GM19043 (cell line): ENCODE results near the gene C1orf216.
"Not testable (repeated sequence)": the region's sequence is repeated elsewhere in the genome, so short reads cannot be mapped to it uniquely, and the experiment has no call there.

Experiments used
- ATAC-seq: cut with Tn5 transposase; IDR thresholded peaks from one replicate; pipeline ENCODE4 v1.9.1; 2021; ENCODE audit warnings: low read depth; ENCODE audit not compliant: unreplicated experiment

The C1orf216 gene

DNA sequence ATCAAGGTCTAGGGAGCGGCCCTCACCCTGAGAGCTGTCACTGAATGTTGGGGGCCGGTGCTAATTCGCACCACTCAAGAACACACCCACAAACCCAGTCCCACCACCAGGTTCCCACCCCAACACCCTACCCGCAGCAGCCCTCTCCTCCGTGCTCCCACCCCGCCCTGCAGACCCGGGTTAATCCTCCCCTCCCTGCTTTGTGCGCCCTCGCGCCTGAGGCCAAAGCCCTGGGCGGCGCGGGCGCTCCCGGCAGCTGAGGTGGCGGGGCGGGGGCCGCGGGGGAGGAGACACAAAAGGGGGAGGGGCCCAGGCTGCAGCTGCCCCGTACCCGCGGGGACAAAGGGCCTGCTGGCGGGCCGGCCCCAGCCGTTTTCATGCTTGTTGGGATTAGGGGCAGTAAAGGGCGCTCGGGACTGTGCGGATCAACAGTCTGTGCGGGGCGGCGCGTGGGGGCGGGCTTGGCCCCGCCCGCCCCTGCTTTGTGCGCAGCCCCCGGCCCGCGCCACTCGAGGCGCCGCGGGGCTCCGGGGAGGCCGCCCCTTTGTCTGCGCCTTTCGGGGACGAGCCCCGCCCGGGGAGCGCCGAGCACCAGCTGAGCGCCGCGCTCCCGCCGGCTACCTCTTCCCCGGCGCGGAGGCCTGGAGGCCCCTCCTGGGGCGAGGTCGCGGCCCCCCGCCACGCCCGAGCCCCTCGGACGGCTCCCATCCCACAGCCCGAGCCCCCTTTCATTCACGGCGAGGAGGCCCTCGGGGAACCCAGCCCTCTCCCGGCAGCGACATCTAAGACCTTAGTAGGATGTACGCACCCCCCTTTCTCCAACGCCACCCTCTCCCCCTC is 10.9 kb downstream of the C1orf216 start:
- no peak for ATAC-seq

DNA sequence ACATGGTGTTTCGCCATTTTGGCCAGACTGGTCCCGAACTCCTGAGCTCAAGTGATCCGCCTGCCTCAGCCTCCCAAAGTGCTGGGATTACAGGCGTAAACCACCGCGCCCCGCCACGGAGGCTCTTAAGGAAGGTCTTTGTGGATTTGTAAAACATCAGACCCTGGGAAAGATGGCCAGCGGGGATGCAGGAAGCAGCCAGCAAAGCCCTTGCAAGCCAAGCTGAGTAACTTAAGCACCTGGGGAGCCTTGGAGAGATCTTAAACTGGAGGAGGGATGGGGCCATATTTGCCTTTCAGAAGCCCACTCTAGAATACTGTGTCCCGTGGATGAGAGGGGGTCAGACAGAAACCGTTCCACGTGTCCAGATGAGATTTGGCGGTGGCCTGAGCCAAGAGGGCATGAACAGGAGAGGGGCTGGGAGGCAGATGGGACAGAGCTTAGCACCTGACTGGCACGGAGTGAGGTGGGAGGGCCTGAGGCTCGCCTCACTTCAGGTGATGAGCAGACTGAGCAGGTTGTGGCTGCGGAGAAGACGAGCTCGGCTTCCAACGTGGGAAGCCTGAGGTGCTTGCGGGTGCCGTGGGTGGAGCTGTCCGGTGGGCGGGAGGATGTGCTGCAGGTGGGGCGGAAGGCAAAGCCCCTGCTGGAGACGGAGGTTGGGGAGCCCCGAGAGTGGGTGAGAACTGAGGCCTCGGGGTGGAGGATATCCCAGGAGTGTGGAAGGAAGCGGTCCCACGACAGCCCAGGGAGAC is 11.7 kb downstream of the C1orf216 start:
- ATAC-seq: no peak

DNA sequence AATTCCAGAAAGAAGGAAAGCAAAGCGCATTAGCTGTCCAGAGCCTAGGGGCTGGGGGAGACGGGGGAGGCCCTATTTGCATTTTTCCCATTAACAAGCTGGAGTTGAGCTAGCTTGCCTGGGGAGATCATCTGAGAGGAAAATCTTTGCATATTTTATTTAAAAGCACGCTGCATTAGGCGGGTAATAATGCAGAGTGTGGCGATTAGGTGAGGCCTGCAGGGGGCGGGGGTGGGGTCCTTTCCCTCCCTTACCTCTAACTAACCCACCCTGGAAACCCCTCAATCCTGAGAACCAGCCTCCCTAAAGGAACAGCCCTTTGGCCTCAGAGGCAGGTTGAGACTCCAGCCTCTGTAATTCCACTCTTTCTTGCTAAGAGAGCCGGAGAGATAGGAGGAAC is 16.2 kb downstream of the C1orf216 start:
- no peak for ATAC-seq

DNA sequence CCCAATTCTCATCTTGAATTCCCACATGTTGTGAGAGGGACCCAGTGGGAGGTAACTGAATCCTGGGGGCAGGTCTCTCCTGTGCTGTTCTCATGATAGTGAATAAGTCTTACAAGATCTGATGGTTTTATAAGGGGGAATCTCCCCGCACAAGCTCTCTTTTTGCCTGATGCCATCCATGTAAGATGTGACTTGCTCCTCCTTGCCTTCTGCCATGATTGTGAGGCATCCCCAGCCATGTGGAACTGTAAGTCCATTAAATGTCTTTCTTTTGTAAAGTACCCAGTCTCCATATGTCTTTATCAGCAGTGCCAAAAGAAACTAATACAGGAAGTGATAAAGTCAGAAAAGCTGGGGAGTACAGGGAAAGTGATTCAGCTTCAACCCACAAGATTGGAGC is 19.5 kb downstream of the C1orf216 start:
- ATAC-seq: not testable (repeated sequence)

DNA sequence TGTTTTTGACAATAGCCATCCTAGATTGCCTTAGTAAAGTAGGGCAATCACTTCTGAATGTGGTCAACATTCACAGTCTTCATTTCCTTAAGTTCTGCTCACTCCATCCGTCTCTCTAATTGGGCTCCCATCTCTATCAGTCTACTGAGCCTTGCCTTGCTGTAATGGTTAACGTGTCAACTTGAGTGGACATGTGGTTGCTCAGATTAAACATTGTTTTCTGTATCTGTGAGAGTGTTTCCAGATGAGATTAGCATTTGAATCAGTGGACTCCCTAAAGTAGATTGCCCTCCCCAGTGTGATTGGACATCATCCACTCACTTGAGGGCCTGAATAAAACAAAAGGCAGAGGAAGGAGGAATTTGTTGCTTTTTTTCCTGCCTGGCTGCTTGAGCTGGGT is 26.4 kb downstream of the C1orf216 start:
- no peak for ATAC-seq

DNA sequence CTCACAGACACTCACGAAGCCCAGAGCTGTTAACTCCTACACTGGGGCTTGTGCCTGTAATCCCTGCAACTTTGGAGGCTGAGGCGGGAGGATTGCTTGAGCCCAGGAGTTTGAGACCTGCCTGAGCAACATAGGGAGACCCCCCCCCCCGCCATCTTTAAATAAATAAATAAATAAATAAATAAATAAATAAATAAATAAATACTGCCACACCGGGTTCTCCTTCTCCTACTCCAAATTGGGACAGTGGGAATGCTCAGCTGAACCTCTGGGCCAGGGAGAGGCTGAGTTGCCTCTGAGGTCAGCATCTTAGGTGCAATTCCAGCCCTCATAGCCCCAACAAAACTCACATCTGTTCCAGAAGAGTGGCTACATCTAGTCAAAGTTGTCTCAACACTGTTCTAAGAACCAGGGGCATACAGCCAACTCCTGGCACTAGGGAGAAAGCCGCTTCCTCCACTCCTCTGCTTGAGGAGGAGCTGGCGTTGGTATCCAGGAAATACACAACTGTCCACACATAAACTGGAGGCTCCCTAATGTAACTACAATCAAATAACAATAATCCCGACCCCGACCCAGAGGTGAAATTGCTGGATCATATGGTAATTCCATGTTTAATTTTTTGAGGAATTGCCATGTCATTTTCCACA is 27.0 kb downstream of the C1orf216 start:
- ATAC-seq: no peak

DNA sequence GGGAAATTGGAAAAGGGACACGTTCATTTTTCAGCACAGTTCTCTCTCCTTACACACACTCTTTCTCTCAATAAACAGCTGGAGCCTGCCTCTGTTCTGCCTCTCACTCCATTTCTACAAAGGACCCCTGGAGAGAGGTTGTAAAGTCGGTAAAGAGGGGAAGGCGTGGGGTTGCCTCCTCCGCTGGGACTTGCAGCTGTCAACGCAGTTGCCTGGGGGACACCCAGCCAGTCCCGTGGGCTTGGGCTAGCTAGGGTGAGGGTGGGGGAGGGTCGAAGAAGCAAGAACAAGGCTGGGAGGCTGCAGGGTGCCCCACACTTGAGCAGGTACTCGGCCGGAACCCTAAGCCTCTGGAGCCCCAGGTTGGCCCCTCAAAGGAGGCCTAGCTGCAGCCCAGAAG is 27.6 kb downstream of the C1orf216 start:
- no peak for ATAC-seq

DNA sequence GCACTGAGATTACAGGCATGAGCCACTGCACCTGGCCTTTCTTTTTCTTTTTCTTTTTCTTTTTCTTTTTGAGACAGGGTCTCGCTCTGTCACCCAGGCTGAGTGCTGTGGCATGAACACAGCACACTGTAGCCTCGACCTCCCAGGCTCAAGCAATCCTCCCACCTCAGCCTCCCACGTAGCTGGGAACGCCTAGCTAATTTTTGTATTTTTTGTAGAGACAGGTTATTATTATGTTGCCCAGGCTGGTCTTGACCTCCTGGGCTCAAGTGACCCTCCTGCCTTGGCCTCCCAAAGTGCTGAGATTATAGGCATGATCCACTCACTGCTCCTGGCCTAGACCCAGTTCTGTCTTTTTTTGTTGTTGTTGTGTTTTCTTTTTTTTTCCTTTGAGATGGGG is 28.6 kb downstream of the C1orf216 start:
- not testable (repeated sequence) for ATAC-seq

DNA sequence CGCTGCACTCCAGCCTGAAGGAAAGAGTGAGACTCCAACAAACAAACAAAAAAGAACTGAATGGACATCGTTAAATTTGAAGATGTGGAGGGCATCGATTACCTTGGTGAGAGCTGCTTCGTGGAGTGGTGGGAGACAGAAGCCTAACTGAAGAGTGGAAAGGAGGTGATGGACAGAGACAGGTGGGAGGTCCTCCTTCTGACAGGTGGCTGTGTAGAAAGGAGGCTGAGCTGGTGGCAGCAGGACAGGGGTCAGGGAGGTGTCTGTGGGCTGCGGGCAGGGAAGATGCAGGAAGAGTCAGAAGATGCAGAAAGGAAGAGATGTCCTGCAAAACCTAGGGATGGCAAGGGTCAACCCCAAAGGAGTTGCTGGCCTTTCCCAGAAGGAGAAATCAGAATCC is 30.5 kb downstream of the C1orf216 start:
- no peak for ATAC-seq

DNA sequence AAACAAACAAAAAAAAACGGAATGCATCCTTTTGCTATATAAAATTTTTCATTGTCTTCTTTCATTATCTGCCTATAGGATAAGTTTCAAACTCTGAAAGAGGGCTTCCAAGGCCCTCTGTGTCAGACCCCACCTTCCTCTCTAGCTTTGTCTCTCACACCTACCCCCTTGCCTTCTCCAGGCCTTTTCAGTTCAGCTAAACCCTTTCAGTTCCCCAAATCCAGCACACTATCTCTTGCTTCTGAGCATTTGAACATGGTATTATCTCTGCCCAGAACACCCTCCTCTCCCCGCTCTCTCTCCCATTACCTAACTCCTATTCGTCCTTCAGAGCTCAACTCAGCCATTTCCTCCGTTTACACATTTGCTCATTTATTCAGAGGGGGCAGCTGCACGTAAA is 35.7 kb downstream of the C1orf216 start:
- no peak for ATAC-seq

DNA sequence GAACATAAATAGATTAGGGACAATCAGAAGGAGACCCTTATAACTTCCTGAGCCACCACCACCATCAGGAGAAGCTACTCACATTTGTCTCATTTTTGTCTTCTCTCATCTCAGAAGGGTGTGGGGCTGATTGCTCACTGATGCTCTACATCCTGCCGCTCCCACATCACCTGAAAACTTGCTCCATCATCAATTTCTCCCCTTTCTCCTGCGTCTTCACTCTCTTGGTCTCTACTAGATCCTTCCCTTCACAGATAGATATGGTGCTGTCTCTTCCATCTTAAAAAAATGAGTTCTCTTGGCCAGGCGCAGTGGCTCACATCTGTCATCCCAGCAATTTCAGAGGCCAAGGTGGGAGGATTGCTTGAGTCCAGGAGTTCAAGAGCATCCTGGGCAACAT is 38.4 kb downstream of the C1orf216 start:
- no peak for ATAC-seq

DNA sequence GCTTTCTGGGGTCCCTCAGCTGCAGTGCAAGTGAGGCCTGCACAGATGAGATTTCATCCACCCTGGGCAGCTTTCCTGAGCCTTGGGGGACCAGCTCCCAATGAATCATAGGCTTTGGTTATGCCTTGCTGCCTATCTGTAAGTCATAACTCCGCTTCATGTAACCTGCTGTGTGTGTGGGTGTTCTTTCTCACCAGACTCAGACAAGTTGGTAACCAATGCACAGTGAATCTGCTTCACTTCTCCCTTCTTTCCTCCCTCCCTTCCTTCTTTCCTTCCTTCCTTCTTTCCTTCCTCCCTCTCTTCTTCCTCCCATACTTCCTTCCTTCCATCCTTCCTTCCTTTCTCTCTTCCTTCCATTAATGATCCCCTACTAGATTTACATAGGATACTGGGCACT is 42.9 kb downstream of the C1orf216 start:
- no peak for ATAC-seq

DNA sequence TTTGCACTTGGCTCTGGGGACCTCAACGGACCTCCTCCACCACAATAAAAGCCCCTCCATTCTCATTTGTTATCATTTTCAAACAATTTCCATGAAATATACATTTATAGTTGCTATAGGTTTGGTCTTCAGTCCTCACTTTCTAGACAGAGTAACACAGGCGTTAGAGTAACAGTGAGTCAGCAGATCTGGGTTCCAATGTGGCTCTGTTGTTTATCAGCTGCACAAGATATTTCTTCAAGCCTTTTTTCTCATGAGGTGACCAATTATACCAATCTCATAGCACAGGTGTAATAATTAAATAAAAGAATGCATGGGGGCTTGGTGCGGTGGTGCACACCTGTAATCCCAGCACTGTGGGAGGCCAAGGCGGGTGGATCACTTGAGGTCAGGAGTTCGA is 44.6 kb downstream of the C1orf216 start:
- ATAC-seq: no peak

DNA sequence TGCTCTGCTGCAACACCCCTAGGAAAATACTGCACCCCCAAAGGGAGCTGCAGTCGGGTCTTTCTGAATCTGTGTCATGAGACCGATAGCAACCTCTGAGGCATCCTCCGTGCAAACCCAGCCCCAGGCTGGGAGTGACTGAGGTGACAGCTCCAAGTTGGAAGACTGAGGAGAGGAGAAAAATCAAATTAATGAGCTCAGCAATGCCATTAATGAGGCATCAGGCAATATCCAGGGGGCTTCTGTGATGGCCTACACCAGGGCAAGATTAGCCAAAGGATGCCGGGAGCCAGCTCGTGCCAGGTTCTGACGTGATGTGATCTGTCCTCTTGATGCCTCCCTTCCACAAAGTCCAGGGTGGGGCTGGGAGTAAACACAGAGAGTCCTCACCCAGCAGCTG is 46.6 kb downstream of the C1orf216 start:
- no peak for ATAC-seq

DNA sequence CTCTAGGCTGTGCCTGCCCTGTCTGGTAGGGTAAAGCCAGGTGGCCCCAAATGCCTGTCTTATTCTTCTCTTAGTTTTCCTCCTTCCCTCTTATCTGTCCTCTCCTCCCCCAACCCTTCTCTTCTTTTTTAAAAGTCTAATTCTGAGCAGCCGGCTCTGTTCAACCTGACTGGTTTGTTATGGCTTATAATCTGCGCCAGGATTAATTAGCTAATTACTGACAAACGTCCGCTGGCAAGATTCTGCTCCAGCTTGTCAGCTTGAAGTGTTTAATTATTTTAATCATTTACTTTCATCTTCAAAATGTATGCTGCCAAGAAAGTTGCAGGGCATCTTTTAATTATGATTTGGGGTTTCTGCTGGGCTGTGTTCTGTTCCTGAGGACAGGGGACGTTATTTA is 50.2 kb downstream of the C1orf216 start:
- ATAC-seq: no peak

DNA sequence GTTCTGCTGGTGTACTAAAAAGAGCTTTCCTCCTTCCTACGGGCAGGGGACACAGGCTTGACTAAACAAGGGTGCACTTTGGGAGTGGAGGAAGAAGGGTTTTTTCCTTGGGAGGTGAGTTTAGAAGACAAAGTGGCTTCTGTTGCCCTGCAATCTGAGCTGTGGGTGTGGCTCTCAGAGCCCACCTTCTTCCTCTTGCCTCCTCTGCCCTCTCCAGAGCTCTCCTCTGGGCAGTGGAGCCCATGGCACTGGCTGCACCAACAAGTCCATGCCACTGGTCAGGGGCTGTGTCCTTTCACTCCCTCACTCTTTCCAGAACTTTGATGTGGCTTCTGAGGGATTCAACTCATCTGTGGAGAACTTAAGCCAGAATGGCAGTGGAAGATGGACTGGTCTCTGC is 51.8 kb downstream of the C1orf216 start:
- ATAC-seq: no peak

DNA sequence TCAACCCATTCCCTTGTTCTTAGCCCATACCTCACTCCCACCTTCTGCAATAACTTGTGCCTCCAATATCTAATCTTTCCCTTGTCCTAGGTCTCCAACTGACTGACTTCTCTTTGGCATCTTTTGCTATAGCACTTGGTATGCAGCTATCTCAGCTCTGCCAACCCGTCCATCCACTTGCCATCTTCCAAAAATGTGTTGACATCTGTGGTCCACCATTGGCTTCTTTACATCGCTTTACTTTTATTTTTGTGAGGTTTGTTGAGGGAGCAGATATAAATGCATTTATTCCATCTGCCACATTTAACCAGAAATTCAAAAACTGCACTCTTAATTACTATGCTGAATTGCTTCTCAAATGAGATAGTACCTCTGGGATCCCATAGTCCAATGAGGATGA is 52.5 kb downstream of the C1orf216 start:
- no peak for ATAC-seq
